HepG2 (cell line): ENCODE results near the gene HOXA4. TPM values are rescaled to one million over a fixed set of nuclear protein-coding genes. Genes with fewer than 3 reads are reported as not detected.

Experiments used
- DBP ChIP-seq: sonication (generic); formaldehyde crosslinking; IDR thresholded peaks from 2 replicates; pipeline ENCODE4 v1.4.0; 2020; ENCODE audit warnings: missing genetic modification reagents; ENCODE audit errors: not compliant biosample characterization
- FUBP1 ChIP-seq: sonication (generic); formaldehyde crosslinking; IDR thresholded peaks from 2 replicates; pipeline ENCODE4 v1.5.1; 2020; ENCODE audit warnings: missing genetic modification reagents, mild to moderate bottlenecking, borderline replicate concordance
- HBP1 ChIP-seq: IDR thresholded peaks from 2 replicates; pipeline ENCODE4 v1.6.1; 2016; ENCODE audit warnings: low read depth, control low read depth
- MED8 ChIP-seq: sonication (generic); formaldehyde crosslinking; IDR thresholded peaks from 2 replicates; pipeline ENCODE4 v1.8.1; 2023; ENCODE audit warnings: mild to moderate bottlenecking, missing genetic modification reagents; ENCODE audit not compliant: insufficient replicate concordance
- NCOA5 ChIP-seq: sonication (generic); formaldehyde crosslinking; IDR thresholded peaks from 2 replicates; pipeline ENCODE4 v1.4.0; 2020; ENCODE audit warnings: missing genetic modification reagents
- ZBTB33 ChIP-seq: sonication (generic); formaldehyde crosslinking; IDR thresholded peaks from 2 replicates; pipeline ENCODE4 v1.4.0; 2020; ENCODE audit warnings: missing genetic modification reagents
- ZEB1 ChIP-seq: IDR thresholded peaks from 2 replicates; pipeline ENCODE4 v1.6.1; 2012; ENCODE audit warnings: mild to moderate bottlenecking, low read depth, inconsistent platforms; ENCODE audit not compliant: insufficient replicate concordance
- ZFP90 ChIP-seq: sonication (generic); formaldehyde crosslinking; IDR thresholded peaks from 2 replicates; pipeline ENCODE4 v1.8.0; 2022; ENCODE audit warnings: missing genetic modification reagents, mild to moderate bottlenecking, inconsistent platforms, borderline replicate concordance
- ZNF296 ChIP-seq: sonication (generic); formaldehyde crosslinking; conservative IDR thresholded peaks from 2 replicates; pipeline ENCODE4 v1.5.0; 2020; ENCODE audit warnings: mild to moderate bottlenecking, missing genetic modification reagents
- ZNF556 ChIP-seq: sonication (generic); formaldehyde crosslinking; IDR thresholded peaks from 2 replicates; pipeline ENCODE4 v1.4.0; 2020; ENCODE audit warnings: mild to moderate bottlenecking, missing genetic modification reagents, borderline replicate concordance
- ZNF619 ChIP-seq: sonication (generic); formaldehyde crosslinking; IDR thresholded peaks from 2 replicates; pipeline ENCODE4 v1.4.0; 2020; ENCODE audit warnings: mild to moderate bottlenecking, missing genetic modification reagents
- ZNF75D ChIP-seq: sonication (generic); formaldehyde crosslinking; IDR thresholded peaks from 2 replicates; pipeline ENCODE4 v1.8.1; 2023; ENCODE audit warnings: missing genetic modification reagents, mild to moderate bottlenecking, borderline replicate concordance
- ZNF776 ChIP-seq: sonication (generic); formaldehyde crosslinking; IDR thresholded peaks from 2 replicates; pipeline ENCODE4 v1.4.0; 2020; ENCODE audit warnings: mild to moderate bottlenecking, missing genetic modification reagents
- ZNF777 ChIP-seq: sonication (generic); formaldehyde crosslinking; IDR thresholded peaks from 2 replicates; pipeline ENCODE4 v1.4.0; 2020; ENCODE audit warnings: missing genetic modification reagents
- ZSCAN29 ChIP-seq: sonication (generic); formaldehyde crosslinking; conservative IDR thresholded peaks from 2 replicates; pipeline ENCODE4 v1.4.0; 2020; ENCODE audit warnings: mild to moderate bottlenecking, missing genetic modification reagents
- polyA plus RNA-seq, 8 experiments: library from polyadenylated mRNA; depleted of rRNA in 3 of 8; stranded (reverse) in 7 of 8; unstranded in 1 of 8; fragments of >200 nt; fragmentation: Illumina TruSeq in 4 of 8; extraction: Trizol in 4 of 8; gene quantifications; 2 replicates each; pipeline versions ENCODE4 v1.2.1 to v1.2.3, GENCODE V29; 2011 to 2016; ENCODE audit warnings: low read depth in 4 of 8, missing spikeins in 1 of 8, mixed read lengths in 1 of 8; ENCODE audit not compliant: insufficient read depth in 1 of 8
- total RNA-seq, 5 experiments: library from RNA; depleted of rRNA; stranded (reverse); fragments of >200 nt; fragmentation: Illumina TruSeq; extraction: Trizol; gene quantifications; 2 replicates each; pipeline ENCODE4 v1.2.3, GENCODE V29; 2016; ENCODE audit warnings: low read depth in 1 of 5
- TF ChIP-seq, protein P1 (sequence below): sonication (generic); formaldehyde crosslinking; IDR thresholded peaks from 2 replicates; pipeline ENCODE4 v1.4.0; 2020; ENCODE audit warnings: missing genetic modification reagents
- TF ChIP-seq, protein P2 (sequence below): IDR thresholded peaks from 2 replicates; pipeline ENCODE4 v1.6.1; 2016; ENCODE audit warnings: missing biosample characterization, missing genetic modification reagents, low read depth

Gene HOXA4
- total and polyA plus RNA-seq, 2 of the 13 experiments (the other 11 are each of a cell fraction or from before 2014, with no cell fraction given): 2.4 to 5.4 TPM

- TF ChIP-seq HBP1 (CRISPR knock-in tag) (no peak), ZNF75D (no peak), NCOA5 (CRISPR knock-in tag) (no peak), FUBP1 (CRISPR knock-in tag) (no peak), MED8 (no peak), ZNF776 (CRISPR knock-in tag) (no peak), ZNF777 (CRISPR knock-in tag) (no peak), ZNF556 (CRISPR knock-in tag) (0 out of 2 replicates have a peak, but pooled peaks have one; percentile 35), ZNF619 (CRISPR knock-in tag) (no peak), ZEB1 (no peak), ZFP90 (CRISPR knock-in tag) (no peak), ZNF296 (no peak), ZBTB33 (CRISPR knock-in tag) (peak; percentile 61; the same call in 1 of the 2 replicates), DBP (no peak), ZSCAN29 (CRISPR knock-in tag) (no peak)
- TF ChIP-seq, protein P1, sequence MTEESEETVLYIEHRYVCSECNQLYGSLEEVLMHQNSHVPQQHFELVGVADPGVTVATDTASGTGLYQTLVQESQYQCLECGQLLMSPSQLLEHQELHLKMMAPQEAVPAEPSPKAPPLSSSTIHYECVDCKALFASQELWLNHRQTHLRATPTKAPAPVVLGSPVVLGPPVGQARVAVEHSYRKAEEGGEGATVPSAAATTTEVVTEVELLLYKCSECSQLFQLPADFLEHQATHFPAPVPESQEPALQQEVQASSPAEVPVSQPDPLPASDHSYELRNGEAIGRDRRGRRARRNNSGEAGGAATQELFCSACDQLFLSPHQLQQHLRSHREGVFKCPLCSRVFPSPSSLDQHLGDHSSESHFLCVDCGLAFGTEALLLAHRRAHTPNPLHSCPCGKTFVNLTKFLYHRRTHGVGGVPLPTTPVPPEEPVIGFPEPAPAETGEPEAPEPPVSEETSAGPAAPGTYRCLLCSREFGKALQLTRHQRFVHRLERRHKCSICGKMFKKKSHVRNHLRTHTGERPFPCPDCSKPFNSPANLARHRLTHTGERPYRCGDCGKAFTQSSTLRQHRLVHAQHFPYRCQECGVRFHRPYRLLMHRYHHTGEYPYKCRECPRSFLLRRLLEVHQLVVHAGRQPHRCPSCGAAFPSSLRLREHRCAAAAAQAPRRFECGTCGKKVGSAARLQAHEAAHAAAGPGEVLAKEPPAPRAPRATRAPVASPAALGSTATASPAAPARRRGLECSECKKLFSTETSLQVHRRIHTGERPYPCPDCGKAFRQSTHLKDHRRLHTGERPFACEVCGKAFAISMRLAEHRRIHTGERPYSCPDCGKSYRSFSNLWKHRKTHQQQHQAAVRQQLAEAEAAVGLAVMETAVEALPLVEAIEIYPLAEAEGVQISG (CRISPR knock-in tag): 0 out of 2 replicates have a peak, but pooled peaks have one; percentile 24
- TF ChIP-seq, protein P2, sequence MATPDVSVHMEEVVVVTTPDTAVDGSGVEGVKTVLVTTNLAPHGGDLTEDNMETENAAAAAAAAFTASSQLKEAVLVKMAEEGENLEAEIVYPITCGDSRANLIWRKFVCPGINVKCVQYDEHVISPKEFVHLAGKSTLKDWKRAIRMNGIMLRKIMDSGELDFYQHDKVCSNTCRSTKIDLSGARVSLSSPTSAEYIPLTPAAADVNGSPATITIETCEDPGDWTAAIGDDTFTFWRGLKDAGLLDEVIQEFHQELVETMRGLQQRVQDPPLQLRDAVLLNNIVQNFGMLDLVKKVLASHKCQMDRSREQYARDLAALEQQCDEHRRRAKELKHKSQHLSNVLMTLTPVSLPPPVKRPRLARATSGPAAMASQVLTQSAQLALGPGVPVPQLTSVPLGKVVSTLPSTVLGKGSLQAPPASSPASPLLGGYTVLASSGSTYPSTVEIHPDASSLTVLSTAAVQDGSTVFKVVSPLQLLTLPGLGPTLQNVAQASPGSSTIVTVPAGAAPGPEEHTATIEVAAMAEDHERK: no peak
Observed at GRCh38 chr7:27179503-27180430, 49.2 kb upstream of the HOXA4 start (continued).
